BLaER1 (cell line): ENCODE data around the gene NUP37.
A peak's percentile ranks its signal among the peaks of the same experiment; 100 is the strongest.
"Not testable (repeated sequence)": the region's sequence is repeated elsewhere in the genome, so short reads cannot be mapped to it uniquely, and the experiment has no call there.

Experiments used
- H3K27ac ChIP-seq: shearing (Covaris generic); formaldehyde crosslinking; 2 replicates; pipeline ENCODE4 v1.8.1; 2022
- H3K27me3 ChIP-seq: shearing (Covaris generic); formaldehyde crosslinking; 2 replicates; pipeline ENCODE4 v1.8.1; 2022
- H3K36me3 ChIP-seq: shearing (Covaris generic); formaldehyde crosslinking; 2 replicates; pipeline ENCODE4 v1.8.1; 2022
- H3K4me1 ChIP-seq: shearing (Covaris generic); formaldehyde crosslinking; 2 replicates; pipeline ENCODE4 v1.8.1; 2022
- H3K4me2 ChIP-seq: shearing (Covaris generic); formaldehyde crosslinking; 2 replicates; pipeline ENCODE4 v1.8.1; 2022
- H3K4me3 ChIP-seq: shearing (Covaris generic); formaldehyde crosslinking; 2 replicates; pipeline ENCODE4 v1.8.1; 2022
- H3K9ac ChIP-seq: shearing (Covaris generic); formaldehyde crosslinking; 2 replicates; pipeline ENCODE4 v1.8.1; 2022
- H3K9me3 ChIP-seq: shearing (Covaris generic); formaldehyde crosslinking; 2 replicates; pipeline ENCODE4 v1.8.1; 2022
- H4K20me1 ChIP-seq: shearing (Covaris generic); formaldehyde crosslinking; 2 replicates; pipeline ENCODE4 v1.8.1; 2022
- Cebpa-rat ChIP-seq: shearing (Covaris generic); IDR thresholded peaks from 2 replicates; pipeline ENCODE4 v1.8.1; 2022

NUP37 gene

DNA sequence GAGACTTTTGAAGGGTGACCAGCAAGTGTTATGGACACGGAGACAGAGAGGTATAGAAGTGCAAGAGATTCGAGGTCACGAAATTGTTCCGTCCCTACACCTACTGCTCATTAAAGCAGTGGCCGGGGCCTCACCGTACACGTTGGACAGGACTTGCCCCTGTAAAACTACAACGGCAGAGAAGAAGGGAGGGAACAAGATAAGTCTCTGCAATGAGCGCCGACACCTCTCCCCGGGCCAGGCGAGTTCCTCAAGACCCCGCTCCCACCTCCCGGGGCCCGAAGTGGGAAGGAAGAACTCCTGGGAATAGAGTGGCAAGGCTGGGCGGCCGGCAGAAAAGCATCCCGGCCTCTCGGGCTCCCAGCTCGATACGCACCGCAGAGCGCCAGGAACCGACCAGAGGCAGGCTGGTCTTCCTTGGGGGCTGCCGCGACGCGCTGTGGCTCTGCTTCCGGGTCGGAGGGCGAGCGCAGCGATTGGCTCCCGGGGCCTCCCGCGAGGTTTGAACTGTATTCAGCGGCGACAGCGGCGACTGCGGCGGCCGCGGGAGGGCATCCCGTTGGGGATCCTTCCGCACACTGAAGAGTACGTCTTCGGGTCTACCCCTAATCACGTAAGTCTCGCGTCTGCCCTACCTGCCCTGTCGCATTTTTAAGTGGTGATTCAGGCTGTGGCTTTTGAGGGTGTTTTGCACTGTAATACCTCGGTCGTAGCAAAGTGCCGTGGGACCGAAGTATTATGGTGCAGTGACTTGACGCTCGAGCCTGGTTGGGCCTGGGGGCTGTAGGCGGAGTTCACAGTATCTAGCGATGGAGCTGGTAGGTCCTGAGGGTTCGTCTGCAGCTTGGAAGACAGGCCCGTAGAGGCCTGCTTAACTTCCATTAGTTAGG, at the start of gene NUP37, which contains the start of gene PARPBP:
TSS of gene NUP37 (minus strand) at position 441 of the 890 bp plus-strand sequence. CDS start 1,596 bp downstream, outside the sequence.
TSS of gene PARPBP (plus strand) at position 510 of the 890 bp plus-strand sequence. CDS start 3,706 bp downstream, outside the sequence.
- Histone ChIP-seq H3K27ac (peak within 1 kb of the TSS; percentile 79), H3K4me2 (peak within 1 kb of the TSS; percentile 95), H3K9me3 (no peaks in the 10 kb centered on the region), H4K20me1 (no peaks in the 10 kb centered on the region), H3K9ac (peak within 1 kb of the TSS; percentile 79), H3K36me3 (peaks cover 35% of the 10 kb centered on the region; the same call in 1 of the 2 replicates), H3K4me1 (peaks cover 36% of the 10 kb centered on the region), H3K4me3 (peak within 1 kb of the TSS; percentile 70), H3K27me3 (no peaks in the 10 kb centered on the region)
- no peak for TF ChIP-seq Cebpa-rat

DNA sequence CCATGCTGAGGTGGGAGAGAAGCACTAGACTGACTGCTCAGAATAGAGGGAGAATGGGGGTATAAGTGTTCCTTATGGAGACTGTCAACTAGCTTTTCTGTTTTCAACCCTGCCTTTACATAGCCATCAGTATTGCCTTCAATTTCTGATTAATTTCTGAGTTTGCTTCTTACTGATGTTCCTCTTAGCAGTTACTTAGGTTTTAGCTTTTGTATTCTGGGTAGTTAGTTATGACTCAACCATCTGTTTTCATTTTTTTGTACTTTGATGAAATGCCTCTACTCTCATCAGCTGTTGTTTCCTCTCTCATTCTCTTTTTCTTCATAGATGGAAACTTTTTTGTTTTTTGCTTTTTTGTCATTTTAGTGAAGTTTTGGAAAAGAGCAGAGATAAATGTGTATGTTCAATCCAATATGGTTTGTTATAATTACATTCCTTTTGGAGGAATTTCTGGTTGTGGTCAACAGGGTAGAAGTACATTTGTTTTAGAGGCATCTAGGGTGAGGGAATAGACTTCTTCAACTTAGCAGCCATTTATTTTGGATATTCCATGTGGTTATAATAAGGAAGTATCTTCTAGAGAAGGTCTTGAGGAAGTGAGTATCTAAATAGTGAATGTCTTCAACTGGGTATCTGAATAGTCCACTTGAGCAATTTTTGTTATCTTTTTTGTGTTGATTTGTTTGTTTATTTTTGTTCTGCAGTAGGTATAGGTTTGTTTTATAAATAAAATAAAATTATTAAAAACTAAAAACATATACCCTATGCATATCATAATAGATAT, 48.1 kb upstream of the NUP37 start:
- TF ChIP-seq Cebpa-rat = no peak
- Histone ChIP-seq H3K36me3 (peaks cover 21% of the 10 kb centered on the region; the same call in 1 of the 2 replicates), H3K4me1 (no peaks in the 10 kb centered on the region), H3K4me3 (no peak overlapping the region), H3K9ac (no peak overlapping the region), H3K27me3 (no peaks in the 10 kb centered on the region), H3K4me2 (no peak overlapping the region), H3K27ac (no peak overlapping the region), H4K20me1 (no peaks in the 10 kb centered on the region), H3K9me3 (no peaks in the 10 kb centered on the region)

GRCh38 chr12:102163383-102163782, 43.5 kb upstream of the NUP37 start:
- Histone ChIP-seq H4K20me1 (no peaks in the 10 kb centered on the region), H3K9ac (no peak overlapping the region), H3K27me3 (no peaks in the 10 kb centered on the region), H3K27ac (no peak overlapping the region), H3K4me3 (no peak overlapping the region), H3K4me1 (no peaks in the 10 kb centered on the region), H3K36me3 (peaks cover 4% of the 10 kb centered on the region; the same call in 1 of the 2 replicates), H3K9me3 (no peaks in the 10 kb centered on the region), H3K4me2 (no peak overlapping the region)
- no peak for TF ChIP-seq Cebpa-rat

DNA sequence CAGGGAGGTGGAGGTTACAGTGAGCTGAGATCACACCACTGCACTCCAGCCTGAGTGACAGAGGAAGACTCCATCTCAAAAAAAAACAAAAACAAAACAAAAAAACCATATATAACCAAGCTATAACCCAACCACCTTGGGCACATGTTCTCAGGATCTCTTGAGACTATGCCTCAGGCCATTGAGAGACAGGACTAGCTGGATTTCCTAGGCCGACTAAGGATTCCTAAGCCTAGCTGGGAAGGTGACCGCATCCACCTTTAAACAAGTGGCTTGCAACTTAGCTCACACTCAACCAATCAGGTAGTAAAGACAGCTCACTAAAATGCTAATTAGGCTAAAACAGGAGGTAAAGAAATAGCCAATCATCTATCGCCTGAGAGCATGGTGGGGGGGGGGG, 35.3 kb upstream of the NUP37 start:
- H3K9me3 ChIP-seq, H3K27ac ChIP-seq, H3K4me2 ChIP-seq, H3K4me1 ChIP-seq, H3K4me3 ChIP-seq, H3K27me3 ChIP-seq, H4K20me1 ChIP-seq, H3K9ac ChIP-seq: not testable (repeated sequence)
- peaks cover 54% of the 10 kb centered on the region for H3K36me3 ChIP-seq

- H3K9ac ChIP-seq, H3K4me1 ChIP-seq, H3K4me3 ChIP-seq, H3K27ac ChIP-seq, H3K4me2 ChIP-seq, H3K27me3 ChIP-seq, H4K20me1 ChIP-seq: not testable (repeated sequence)
- Histone ChIP-seq H3K9me3 (peaks cover 16% of the 10 kb centered on the region; the same call in 1 of the 2 replicates), H3K36me3 (peaks cover 51% of the 10 kb centered on the region)
Measured at GRCh38 chr12:102147062-102147587, 27.2 kb upstream of the NUP37 start.

DNA sequence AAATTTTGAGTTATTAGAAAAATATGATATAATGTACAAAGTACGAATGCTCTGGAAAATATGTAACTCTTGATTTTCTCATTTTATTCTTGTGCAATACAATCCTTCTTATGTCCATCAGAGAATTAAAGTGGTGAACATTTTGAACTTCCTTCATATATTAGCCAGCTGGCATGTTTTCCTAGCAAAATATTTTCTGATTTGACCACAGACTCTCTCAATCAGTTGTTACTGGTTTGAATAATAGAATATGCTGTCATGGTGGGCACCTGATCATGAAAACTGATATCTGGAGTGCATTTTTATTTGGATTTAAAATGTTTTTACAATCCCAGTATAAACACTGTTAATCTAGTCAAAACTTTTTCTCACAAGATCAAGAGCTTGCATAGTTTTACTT, 24.3 kb upstream of the NUP37 start:
- no peaks in the 10 kb centered on the region for H3K4me1 ChIP-seq
- no peak for TF ChIP-seq Cebpa-rat
- no peak overlapping the region for H3K9ac ChIP-seq
- H3K4me2 ChIP-seq = no peak overlapping the region
- H3K4me3 ChIP-seq = no peak overlapping the region
- H3K27ac ChIP-seq = no peak overlapping the region
- no peaks in the 10 kb centered on the region for H4K20me1 ChIP-seq
- H3K9me3 ChIP-seq = peaks cover 16% of the 10 kb centered on the region; the same call in 1 of the 2 replicates
- H3K36me3 ChIP-seq = peaks cover 25% of the 10 kb centered on the region
- H3K27me3 ChIP-seq = no peaks in the 10 kb centered on the region

DNA sequence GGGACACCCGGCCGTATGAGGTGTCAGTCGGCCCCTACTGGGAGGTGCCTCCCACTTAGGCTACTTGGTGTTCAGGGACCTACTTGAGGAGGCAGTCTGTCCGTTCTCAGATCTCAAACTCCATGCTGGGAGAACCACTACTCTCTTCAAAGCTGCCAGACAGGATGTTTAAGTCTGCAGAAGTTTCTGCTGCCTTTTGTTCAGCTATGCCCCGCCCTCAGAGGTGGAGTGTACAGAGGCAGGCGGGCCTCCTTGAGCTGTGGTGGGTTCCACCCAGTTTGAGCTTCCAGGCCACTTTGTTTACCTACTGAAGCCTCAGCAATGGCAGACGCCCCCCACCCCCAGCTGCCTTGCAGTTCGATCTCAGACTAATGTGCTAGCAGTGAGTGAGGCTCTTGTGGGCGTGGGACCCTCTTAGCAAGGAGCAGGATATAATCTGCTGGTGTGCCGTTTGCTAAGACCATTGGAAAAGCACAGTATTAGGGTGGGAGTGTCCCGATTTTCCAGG, 23.0 kb upstream of the NUP37 start:
- not testable (repeated sequence) for H3K27ac ChIP-seq, H3K4me2 ChIP-seq, H3K4me3 ChIP-seq, H4K20me1 ChIP-seq, H3K27me3 ChIP-seq, H3K9ac ChIP-seq, H3K4me1 ChIP-seq
- H3K9me3 ChIP-seq = peaks cover 24% of the 10 kb centered on the region
- peaks cover 25% of the 10 kb centered on the region for H3K36me3 ChIP-seq

DNA sequence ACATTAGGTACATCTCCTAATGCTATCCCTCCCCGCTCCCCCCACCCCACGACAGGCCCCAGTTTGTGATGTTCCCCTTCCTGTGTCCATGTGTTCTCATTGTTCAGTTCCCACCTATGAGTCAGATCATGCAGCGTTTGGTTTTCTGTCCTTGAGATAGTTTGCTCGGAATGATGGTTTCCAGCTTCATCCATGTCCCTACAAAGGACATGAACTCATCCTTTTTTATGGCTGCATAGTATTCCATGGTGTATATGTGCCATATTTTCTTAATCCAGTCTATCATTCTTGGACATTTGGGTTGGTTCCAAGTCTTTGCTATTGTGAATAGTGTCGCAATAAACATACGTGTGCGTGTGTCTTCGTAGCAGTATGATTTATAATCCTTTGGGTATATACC, 17.7 kb upstream of the NUP37 start:
- not testable (repeated sequence) for H3K9ac ChIP-seq, H3K27me3 ChIP-seq, H3K4me2 ChIP-seq, H3K4me1 ChIP-seq, H3K4me3 ChIP-seq, H3K27ac ChIP-seq, H4K20me1 ChIP-seq
- Histone ChIP-seq H3K36me3 (peaks cover 33% of the 10 kb centered on the region), H3K9me3 (peaks cover 22% of the 10 kb centered on the region)

- Histone ChIP-seq H3K9me3 (peaks cover 36% of the 10 kb centered on the region), H3K36me3 (peaks cover 63% of the 10 kb centered on the region)
- not testable (repeated sequence) for H3K4me1 ChIP-seq, H3K27me3 ChIP-seq, H3K4me2 ChIP-seq, H3K27ac ChIP-seq, H3K9ac ChIP-seq, H3K4me3 ChIP-seq, H4K20me1 ChIP-seq
Measured at GRCh38 chr12:102131442-102131841, 11.5 kb upstream of the NUP37 start.

- Histone ChIP-seq H3K9me3 (peaks cover 36% of the 10 kb centered on the region), H3K36me3 (peaks cover 68% of the 10 kb centered on the region)
- not testable (repeated sequence) for H3K27me3 ChIP-seq, H3K4me1 ChIP-seq, H3K4me3 ChIP-seq, H3K27ac ChIP-seq, H3K4me2 ChIP-seq, H4K20me1 ChIP-seq, H3K9ac ChIP-seq
Measured at GRCh38 chr12:102130720-102131119, 10.8 kb upstream of the NUP37 start.

- Histone ChIP-seq H3K9ac (peak overlapping the region; percentile 79), H3K4me3 (peak overlapping the region; percentile 70), H3K4me1 (peaks cover 36% of the 10 kb centered on the region), H3K36me3 (peaks cover 44% of the 10 kb centered on the region), H3K4me2 (peak overlapping the region; percentile 95)
- H3K27me3 ChIP-seq, H3K9me3 ChIP-seq, H3K27ac ChIP-seq, H4K20me1 ChIP-seq: not testable (repeated sequence)
Measured at GRCh38 chr12:102121328-102121727, 1.4 kb upstream of the NUP37 start.
